ENCODE results near the gene MXD3.
"Not testable (repeated sequence)": the region's sequence is repeated elsewhere in the genome, so short reads cannot be mapped to it uniquely, and the experiment has no call there.

MXD3 gene

GRCh38 chr5:177260961-177261360 is 50.7 kb downstream of the MXD3 start:
- no peak for DNase-seq

GRCh38 chr5:177258711-177259110 is 53.0 kb downstream of the MXD3 start:
- DNase-seq, result not testable (repeated sequence)
